ENCODE results near the gene CCSER2.
"Not testable (repeated sequence)": the region's sequence is repeated elsewhere in the genome, so short reads cannot be mapped to it uniquely, and the experiment has no call there.

CCSER2 gene

DNA sequence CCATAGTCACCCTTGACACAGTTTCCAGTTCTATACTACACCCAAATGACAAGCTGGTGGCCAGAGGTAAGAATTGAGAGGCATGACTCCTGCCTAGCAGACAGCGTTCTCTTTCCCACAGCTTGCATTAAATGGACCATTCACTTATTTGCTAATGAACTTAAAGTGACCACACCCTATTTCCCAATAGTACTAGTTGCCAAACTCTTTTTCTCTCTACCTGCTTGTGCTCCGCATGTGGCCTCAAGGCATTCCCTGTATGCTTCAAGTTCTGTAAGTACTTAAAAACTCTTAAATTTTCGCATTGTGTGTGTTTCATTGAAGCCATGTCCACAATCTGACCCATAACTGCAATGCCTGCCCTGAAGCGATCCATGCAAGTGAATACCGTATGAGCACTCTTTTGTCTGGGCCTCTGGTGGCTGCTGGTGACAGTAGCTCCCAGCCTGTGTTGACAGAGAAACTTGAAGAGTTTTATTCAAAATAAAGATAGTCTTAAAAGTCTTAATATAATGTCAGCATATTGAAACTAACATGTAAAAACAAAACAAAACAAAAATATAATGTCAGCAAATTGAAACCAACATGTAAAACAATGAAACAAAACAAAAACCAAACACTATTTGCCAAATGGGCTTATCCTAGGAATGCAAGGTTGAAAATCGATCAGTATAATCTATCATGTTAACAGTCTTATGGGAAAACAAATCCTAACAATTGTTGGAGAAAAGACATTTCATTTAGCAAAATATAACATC is 73.6 kb downstream of the CCSER2 start:
- DNase-seq, result no peak

DNA sequence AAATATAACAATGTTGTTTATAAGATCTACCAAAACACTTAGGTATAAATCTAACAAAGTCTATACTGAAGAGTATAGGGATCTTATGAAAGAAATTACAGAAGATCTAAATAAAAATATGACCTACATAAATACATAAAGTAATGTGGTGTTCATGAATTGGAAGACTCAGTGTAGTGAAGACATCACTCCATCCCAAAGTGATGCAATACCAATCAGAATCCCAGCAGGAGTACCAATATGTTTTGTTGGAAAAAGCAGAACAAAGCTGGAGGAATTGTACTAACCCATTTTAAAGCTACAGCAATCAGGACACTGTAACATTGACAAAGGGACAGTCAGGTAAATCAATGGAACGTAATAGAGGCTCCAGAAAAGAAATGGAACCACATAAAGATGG is 76.4 kb downstream of the CCSER2 start:
- no peak for DNase-seq

DNA sequence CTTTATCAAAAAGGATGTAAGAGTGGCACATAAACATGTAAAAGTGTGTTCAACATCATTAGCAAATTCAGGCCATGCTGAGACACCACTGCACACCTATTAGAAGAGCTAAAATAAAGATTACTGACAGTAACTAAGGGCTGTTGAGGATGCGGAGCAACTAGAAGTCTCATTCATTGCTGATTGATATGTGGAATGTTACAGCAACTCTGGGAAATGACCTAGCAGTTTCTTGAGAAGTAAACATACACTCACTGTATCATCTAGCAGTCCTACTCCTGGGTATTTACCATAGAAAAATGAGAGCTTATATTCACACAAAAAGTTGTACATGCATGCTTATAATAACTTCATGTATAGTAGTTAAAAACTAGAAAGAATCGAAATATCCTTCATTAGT is 77.3 kb downstream of the CCSER2 start:
- no peak for DNase-seq

DNA sequence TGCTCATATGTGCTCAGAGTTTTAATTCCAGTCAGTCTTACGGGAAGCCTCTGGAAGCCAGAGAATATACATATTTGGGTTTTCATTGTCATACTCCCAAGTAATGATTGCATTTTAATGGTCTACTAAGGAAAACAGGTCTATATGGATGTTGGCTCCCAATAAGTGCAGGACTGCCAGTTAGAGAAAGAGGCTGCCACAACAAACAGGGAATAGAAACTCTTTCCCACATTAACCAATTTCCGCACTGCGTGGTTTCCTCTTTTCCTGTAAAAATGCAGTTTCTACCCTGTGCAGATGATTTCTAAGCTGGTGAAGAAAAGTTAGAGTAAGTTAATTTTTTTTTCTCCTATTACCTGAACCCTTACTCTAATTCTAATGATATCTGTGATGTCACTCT is 78.2 kb downstream of the CCSER2 start:
- DNase-seq, result no peak

DNA sequence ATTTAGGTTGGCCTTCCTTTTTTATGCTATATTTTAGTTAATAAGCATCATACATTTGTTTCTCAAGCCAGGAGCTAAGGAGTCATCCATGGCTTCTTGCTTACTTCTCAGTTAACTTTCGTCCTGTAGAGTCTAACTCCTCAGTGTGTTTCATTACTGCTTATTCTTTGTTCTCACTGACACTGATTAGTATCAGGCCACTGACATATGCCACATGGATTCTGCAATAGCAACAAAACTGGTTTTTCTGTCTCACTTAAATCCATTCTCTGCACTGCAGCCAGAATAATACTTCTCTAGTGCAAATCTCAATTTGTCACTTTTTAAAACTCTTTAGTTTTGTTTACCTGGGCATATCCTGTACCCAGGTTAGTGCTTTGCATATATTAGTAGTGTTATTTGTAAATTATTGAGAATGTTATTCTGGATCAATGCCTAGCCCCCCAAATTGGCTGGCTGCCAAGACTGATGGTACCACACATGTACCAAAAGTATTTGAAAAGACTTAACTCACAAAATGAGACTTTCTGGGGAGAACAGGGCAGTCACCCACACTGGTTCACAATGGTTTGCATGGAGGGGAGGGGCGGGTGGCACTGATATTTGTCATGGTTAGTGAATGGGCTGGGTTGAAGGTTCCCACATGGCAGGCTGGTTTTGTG is 79.1 kb downstream of the CCSER2 start:
- no peak for DNase-seq

DNA sequence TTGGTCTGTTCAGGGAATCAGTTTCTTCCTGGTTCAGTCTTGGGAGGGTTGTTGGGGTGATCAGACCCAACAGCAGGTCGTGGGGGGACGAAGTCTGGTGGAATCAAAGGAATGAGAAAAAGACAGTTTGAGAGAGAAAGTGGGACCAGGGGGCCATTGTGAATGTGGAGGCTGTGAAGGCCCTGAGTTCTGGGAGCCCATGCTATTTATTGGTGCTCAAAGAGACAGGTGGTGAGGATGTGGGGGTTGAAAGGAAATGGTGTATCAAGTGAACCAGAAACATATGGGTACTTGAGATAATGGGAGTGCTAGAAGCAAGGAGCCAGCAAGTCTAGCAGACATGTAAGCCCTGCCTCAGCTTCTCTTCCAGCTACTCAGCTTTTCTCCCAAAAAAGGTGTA is 84.1 kb downstream of the CCSER2 start:
- no peak for DNase-seq

DNA sequence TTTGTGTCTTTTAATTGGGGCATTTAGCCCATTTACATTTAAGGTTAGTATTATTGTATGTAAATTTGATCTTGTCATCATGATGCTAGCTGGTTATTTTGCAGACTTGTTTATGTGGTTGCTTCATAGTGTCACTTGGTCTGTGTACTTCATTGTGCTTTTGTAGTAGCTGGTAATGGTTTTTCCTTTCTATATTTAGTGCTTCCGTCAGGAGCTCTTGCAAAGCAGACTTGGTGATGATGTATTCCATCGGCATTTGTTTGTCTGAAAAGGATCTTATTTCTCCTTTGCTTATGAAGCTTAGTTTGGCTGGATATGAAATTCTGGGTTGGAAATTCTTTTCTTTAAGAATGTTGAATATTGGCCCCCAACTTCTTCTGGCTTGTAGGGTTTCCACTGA is 85.7 kb downstream of the CCSER2 start:
- DNase-seq, result not testable (repeated sequence)

DNA sequence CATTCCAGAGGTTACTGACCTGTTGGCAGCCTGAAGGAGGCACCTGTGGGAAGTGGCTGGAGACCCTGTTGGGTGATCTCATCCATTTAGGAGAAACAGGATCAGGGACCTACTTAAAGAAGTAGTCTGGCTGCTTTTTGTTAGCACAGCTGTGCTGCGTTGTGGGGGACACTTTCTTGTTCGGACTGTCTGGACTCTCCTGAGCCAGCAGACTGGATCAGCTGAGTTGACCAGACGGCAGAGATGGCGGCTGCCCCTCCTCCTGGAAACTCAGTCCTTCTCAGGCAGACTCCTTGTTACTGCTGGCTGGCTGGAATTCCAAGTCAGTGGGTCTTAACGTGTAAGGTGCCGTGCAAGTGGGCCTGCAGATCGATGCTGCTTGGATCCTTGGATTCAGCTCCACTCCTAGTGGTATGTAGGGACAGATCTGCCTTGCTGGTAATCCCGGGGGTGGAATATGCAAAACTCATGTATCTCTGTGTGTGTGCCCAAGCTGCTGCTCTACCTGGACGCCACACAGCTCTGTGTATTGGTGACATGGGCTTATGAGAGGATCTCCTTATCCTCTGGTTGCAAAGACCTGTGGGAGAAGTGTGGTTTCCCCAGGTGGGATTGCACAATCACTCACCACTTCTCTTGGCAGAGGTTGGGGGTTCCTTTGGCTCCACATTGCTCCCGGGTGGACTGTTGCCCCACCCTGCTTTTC is 87.3 kb downstream of the CCSER2 start:
- no peak for DNase-seq

DNA sequence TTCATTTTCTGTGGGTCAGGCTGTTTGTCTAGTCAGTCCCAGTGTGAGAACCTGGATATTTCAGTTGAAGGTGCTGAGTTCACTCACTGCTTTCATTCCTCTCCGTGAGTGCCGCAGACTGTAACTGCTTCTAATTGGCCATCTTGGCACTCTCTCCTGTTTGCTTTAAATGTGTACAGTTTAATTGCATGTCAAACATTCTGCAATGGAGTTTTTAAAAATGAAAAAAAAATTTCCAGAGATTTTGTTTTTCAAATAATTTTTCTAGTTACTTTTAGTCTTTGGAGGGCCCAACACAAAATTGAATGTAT is 87.8 kb downstream of the CCSER2 start:
- DNase-seq, result no peak

DNA sequence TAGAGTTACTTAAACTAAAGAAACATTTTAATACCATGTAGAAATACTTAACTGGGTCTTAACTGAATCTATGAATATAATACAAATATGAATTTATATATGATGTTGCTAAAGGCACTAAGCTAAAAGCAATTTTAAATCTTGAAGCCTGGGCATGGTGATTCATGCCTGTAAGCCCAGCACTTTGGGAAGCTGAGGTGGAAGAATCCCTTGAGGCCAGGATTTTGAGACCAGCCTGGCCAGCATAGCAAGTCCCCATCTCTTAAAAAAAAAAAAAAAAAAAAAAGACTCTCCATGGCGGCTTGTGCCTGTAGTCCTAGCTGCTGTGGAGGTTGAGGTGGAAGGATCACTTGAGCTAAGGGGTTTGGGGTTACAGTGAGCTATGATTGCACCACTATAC is 95.3 kb downstream of the CCSER2 start:
- no peak for DNase-seq

DNA sequence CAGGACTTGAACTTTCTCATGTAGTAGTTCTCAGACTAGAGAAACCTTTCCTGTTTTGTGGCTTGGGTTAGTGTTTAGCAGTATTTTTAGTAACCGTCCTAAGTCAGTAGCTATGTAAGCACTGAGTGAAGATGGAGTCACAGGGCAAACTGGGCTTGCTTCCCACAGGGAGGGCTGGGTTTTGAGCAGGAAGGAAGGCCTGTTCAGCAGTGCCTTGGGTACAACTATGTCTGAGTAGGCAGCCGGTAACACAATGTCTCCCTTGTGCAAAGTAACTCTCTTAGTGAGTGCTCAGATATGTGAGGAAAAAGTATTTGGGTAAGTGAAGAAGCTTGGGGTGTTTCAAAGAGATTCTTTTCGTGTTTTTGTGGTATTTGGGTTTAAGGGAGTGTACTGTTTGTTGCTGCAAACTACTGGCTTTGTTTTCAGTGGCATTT is 96.4 kb downstream of the CCSER2 start:
- DNase-seq, result no peak

DNA sequence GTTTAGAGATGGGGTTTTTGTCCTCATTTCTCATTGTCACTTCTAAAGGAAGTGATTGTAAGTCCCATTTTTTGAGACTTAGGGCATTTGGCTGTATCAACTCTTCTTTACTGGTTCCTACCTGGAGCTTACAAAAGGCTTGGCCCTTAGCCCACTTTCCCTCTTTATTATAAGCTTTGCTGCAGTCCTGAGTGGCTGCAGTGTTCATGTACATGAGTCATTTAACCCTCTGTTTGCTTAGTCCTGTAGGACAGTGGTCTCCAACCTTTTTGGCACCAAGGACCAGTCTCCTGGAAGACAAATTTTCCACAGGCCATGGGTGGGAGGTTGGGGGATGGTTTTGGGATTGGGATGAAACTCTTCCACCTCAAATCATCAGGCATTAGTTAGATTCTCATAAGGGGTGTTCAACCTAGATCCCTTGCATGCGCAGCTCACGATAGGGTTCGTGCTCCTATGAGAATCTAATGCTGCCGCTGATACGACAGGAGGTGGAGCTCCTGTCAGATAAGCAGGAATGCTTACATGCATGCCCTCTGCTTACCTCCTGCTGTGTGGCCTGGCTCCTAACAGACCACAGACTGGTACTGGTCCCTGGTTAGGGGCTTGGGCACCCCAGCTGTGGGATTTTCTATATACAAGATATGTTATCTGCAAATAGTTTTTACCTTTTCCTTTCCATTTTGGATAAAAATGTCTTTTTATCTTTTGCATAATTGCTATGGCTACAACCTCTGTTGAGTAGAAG is 99.7 kb downstream of the CCSER2 start:
- no peak for DNase-seq

DNA sequence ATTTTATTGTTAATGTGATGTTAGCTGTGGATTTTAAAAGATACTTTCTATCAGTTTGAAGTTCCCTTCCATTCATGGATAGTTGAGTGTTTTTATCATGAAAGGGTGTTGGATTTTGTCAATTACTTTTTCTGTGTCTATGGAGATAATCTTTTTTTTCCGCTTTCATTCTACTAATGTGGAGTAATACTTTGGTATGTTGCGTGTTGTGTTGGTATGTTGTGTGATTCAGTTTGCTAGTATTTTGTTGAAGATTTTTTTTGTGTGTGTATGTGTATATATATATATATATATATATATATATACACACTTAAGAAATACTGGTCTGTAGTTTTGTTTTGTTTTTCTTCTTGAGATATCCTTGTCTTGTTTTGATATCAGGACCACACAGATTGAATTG is 100.3 kb downstream of the CCSER2 start:
- DNase-seq, result no peak

DNA sequence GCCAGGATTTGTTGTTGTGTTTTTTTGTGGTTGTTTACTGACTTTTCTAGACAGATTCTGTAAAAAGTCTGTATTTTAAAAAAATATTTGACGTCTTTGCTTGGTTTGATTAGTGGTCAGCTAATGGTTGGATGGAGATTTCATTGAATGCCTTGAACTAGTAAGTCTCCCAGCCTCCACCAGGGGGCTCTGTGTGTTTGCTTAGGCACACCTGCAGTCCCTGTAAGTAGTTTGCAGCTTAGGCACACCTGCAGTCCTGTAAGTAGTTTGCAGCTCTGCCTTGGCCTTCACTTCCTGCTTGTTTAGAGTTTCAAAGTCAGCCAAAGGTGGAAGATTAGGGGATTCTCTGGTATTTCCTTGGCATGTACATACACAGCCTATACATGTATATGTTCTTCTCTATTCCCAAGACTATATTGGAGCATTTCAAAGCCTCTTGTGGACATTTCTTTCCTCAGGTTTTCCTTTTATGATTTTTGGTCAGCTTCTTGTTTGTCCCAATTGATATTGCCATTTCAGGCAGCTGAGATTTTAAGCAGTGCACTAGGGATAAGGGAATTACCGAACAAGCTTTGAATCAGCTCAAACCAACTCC is 101.6 kb downstream of the CCSER2 start:
- peak; percentile 71 for DNase-seq

DNA sequence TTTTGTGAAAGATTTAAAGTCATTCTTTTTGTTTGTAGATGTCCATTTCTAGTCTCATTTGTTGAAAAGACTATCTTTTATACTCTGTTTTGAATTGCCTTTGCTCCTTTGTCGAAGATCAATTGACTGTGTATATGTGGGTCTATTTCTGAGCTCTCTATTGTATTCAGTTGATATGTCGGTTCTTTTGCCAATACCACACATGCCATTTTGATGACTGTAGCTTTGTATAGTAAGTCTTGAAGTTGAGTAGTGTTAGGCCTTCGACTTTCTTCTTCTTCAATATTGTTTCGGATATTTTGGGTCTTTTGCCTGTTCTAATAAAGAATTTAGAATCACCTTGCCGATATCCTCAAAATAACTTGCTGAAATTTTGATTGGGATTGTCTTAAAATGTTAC is 104.5 kb downstream of the CCSER2 start:
- no peak for DNase-seq

DNA sequence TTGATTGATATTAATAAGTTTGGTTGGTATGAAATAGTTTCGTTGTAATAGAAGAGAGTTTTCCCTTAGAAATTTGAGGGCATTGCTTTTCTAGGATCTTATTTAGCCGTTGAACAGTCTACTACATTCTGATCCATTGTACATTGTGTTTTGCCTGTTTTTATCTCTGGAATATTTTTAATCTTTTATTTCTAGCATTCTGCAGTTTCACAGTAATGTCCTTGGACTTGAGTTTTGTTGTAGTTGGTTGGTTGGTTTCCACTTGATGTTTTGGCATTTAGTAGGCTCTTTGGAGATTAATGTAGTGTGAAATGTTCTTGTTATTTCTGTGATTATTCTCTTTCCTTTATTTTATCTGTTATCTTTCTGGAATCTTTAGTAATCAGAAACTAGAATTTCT is 112.4 kb downstream of the CCSER2 start:
- no peak for DNase-seq

DNA sequence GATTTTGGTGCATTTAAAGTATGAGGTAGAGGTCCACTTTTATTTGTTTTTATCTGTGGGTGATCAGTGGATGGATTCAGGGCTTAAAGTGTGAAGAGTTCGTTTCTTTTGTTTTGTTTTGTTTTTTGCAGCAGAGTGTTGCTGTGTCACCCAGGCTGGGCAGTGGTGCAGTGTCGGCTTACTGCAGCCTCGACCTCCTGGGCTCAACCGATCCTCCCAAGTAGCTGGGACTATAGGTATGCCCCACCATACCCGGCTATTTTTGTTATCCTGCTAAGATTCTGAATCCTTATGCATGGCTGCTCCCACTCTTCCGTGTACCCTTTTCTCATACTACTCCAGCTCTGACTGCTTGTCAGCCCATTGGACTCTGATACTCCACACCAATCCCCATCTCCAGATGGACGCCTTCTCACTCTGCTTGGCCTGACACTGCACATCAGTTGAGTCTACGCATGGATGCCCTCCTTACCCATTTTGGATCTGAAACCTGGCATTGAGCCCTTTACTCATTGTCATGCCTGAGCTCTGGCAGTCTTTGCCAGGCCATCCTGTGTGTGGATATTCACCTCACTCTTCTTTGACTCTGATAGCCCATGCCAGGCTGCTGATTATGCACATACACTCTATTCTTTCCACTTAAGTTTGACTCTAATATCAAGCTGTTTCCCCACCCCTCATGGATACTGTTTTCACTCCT is 119.5 kb downstream of the CCSER2 start:
- DNase-seq, result no peak

DNA sequence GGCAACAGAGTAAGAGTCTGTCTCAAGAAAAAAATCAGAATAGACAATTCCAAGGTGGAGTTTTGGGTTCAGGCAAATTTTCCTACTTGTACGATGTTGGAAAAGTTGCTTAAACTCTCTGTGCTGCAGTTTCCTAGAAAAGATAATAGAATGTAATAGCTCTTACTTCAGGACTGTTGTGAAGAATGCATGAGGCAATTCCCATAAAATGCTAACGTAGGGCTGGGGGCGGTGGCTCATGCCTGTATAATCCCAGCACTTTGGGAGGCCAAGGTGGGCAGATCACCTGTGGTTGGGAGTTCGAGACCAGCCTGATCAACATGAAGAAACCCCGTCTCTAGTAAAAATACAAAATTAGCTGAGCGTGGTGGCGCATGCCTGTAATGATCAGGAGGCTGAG is 121.0 kb downstream of the CCSER2 start:
- DNase-seq, result not testable (repeated sequence)

DNA sequence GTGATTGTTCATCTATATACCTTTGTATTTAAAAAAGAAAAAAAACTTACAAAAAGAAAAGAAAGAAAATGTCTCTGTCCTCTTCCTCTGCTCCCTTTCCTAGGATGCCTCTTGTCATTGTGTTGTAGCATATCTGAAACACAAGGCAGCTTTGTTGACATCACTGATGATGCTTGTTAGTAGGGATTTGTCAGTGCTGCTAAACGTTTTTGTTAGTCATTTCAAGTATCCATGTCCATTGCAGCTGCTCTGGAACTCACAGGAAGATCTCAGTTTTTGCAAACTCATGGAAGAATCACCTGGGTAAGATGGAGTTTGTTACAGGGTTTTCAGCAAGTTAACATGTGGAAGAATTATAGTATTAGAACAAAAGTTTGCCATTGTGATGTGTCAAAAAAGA is 123.6 kb downstream of the CCSER2 start:
- no peak for DNase-seq

DNA sequence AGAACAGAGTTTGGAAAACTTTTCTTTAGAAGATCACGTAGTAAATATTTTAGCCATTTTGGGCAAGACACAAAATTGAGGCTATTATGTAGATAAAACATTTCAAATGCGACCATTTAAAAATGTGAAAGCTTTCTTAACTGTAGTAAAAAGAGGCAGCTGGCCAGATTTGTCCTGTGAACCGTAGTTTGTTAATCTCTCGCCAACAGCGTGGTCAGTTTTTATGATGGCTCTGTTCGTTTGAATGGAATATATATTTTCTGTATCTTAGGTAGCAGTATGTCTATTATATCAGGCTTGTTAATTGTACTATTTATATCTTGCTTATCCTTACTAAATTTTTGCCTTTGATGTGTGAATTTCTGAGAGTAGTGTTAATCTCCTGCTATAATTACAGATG is 124.9 kb downstream of the CCSER2 start:
- no peak for DNase-seq

DNA sequence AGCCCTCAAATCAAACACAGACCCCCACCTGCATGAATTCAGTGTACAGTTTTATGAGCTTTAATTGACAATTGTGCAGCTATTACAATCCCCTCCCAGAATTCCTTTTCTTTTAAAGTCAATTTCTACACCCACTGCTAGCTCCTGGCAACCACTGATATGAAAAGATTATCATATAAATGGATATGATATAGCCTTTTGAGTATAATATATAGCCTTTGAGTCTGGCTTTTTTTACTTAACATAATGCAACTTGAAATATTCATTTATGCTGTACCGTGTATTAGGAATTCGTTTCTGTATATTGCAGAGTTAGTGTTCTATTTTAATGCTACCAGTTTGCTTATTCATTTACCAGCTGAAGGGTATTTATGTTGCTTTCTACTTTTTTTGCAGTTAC is 127.7 kb downstream of the CCSER2 start:
- DNase-seq, result no peak

DNA sequence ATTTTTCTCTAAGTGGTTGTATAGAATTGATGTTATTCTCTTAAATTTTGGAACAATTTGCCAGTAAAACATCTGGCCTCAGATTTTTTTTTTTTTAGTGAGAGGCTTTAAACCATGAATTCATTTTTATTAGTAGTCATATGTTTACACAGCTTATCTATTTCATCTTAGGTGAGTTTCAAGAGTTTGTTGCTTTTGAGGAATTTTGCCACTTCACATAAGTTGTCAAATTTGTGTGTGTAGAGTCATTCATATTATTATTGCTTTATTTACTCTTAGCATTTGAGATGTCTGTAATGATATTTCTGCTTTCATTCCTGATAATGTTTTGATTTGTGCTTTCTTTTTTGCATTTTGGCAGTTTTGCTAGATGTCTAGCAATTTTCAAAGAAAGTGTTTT is 132.1 kb downstream of the CCSER2 start:
- no peak for DNase-seq

DNA sequence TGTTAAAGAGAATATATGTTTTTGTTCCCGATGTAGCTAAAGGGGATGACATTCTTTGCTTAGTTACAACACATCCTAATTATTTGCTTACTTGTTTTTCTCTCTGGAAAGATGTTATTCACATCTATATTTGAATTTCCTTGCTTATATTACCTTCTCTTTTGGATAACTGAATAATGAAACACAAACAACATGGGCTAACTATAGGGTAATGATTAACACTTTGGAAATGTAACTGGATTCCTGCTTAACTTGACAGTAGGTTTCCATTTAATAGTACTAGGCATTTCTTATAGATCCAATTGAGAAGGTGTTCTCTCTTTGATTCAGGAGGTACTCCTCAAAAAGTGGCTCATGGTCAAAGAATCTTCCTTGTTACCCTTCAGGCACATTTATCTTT is 141.1 kb downstream of the CCSER2 start:
- DNase-seq, result no peak

Data from NCI-H510A treated with DMSO at 0.1 percent for 48 hours (cell line).